ENCODE measurements around the gene GOLGA8O.
"Not testable (repeated sequence)": the region's sequence is repeated elsewhere in the genome, so short reads cannot be mapped to it uniquely, and the experiment has no call there.

Gene GOLGA8O
- 0 to 0.44 (median 0.39) reads per million in 3 donors for total RNA-seq

GRCh38 chr15:32455534-32455933, at the start of gene GOLGA8O:
Gene GOLGA8O (minus strand): TSS chr15:32455634. CDS start chr15:32455536, 98 bp downstream.
- H3K27me3 ChIP-seq (replicated peaks; ENCODE audit: control insufficient read depth, insufficient read depth, low read length, poor library complexity, severe bottlenecking); H3K4me1 ChIP-seq (ENCODE audit: control insufficient read depth, insufficient read depth, low read length, poor library complexity, severe bottlenecking); DNase-seq; H3K27ac ChIP-seq (ENCODE audit: insufficient read depth, low read length, poor library complexity, severe bottlenecking); H3K36me3 ChIP-seq (ENCODE audit: control insufficient read depth, insufficient read depth, low read length); H3K4me3 ChIP-seq (ENCODE audit: insufficient read depth, low read depth, low read length, poor library complexity, severe bottlenecking); H3K9me3 ChIP-seq (ENCODE audit: control insufficient read depth, low read length): not testable (repeated sequence)

GRCh38 chr15:32504152-32504811, 48.8 kb upstream of the GOLGA8O start:
- H3K9me3 ChIP-seq (ENCODE audit: control insufficient read depth, low read length); H3K4me1 ChIP-seq (ENCODE audit: control insufficient read depth, insufficient read depth, low read length, poor library complexity, severe bottlenecking); DNase-seq; H3K27me3 ChIP-seq (replicated peaks; ENCODE audit: control insufficient read depth, insufficient read depth, low read length, poor library complexity, severe bottlenecking); H3K4me3 ChIP-seq (ENCODE audit: insufficient read depth, low read depth, low read length, poor library complexity, severe bottlenecking); H3K27ac ChIP-seq (ENCODE audit: insufficient read depth, low read length, poor library complexity, severe bottlenecking); H3K36me3 ChIP-seq (ENCODE audit: control insufficient read depth, insufficient read depth, low read length): not testable (repeated sequence)

- H3K9me3 ChIP-seq (ENCODE audit: control insufficient read depth, low read length); H3K27ac ChIP-seq (ENCODE audit: insufficient read depth, low read length, poor library complexity, severe bottlenecking); H3K4me1 ChIP-seq (ENCODE audit: control insufficient read depth, insufficient read depth, low read length, poor library complexity, severe bottlenecking); H3K36me3 ChIP-seq (ENCODE audit: control insufficient read depth, insufficient read depth, low read length); H3K27me3 ChIP-seq (replicated peaks; ENCODE audit: control insufficient read depth, insufficient read depth, low read length, poor library complexity, severe bottlenecking); DNase-seq; H3K4me3 ChIP-seq (ENCODE audit: insufficient read depth, low read depth, low read length, poor library complexity, severe bottlenecking): not testable (repeated sequence)
Measured at GRCh38 chr15:32502946-32503345, 47.5 kb upstream of the GOLGA8O start.

GRCh38 chr15:32492768-32493167, 37.3 kb upstream of the GOLGA8O start:
- H3K27me3 ChIP-seq (replicated peaks; ENCODE audit: control insufficient read depth, insufficient read depth, low read length, poor library complexity, severe bottlenecking); H3K36me3 ChIP-seq (ENCODE audit: control insufficient read depth, insufficient read depth, low read length); H3K4me1 ChIP-seq (ENCODE audit: control insufficient read depth, insufficient read depth, low read length, poor library complexity, severe bottlenecking); H3K4me3 ChIP-seq (ENCODE audit: insufficient read depth, low read depth, low read length, poor library complexity, severe bottlenecking); DNase-seq; H3K9me3 ChIP-seq (ENCODE audit: control insufficient read depth, low read length); H3K27ac ChIP-seq (ENCODE audit: insufficient read depth, low read length, poor library complexity, severe bottlenecking): not testable (repeated sequence)

GRCh38 chr15:32486474-32486873, 31.0 kb upstream of the GOLGA8O start:
- H3K36me3 ChIP-seq (ENCODE audit: control insufficient read depth, insufficient read depth, low read length); H3K9me3 ChIP-seq (ENCODE audit: control insufficient read depth, low read length); H3K4me3 ChIP-seq (ENCODE audit: insufficient read depth, low read depth, low read length, poor library complexity, severe bottlenecking); H3K27ac ChIP-seq (ENCODE audit: insufficient read depth, low read length, poor library complexity, severe bottlenecking); H3K27me3 ChIP-seq (replicated peaks; ENCODE audit: control insufficient read depth, insufficient read depth, low read length, poor library complexity, severe bottlenecking); DNase-seq; H3K4me1 ChIP-seq (ENCODE audit: control insufficient read depth, insufficient read depth, low read length, poor library complexity, severe bottlenecking): not testable (repeated sequence)

GRCh38 chr15:32483377-32483776, 27.9 kb upstream of the GOLGA8O start:
- H3K4me1 ChIP-seq (ENCODE audit: control insufficient read depth, insufficient read depth, low read length, poor library complexity, severe bottlenecking); H3K27ac ChIP-seq (ENCODE audit: insufficient read depth, low read length, poor library complexity, severe bottlenecking); H3K9me3 ChIP-seq (ENCODE audit: control insufficient read depth, low read length); DNase-seq; H3K27me3 ChIP-seq (replicated peaks; ENCODE audit: control insufficient read depth, insufficient read depth, low read length, poor library complexity, severe bottlenecking); H3K36me3 ChIP-seq (ENCODE audit: control insufficient read depth, insufficient read depth, low read length); H3K4me3 ChIP-seq (ENCODE audit: insufficient read depth, low read depth, low read length, poor library complexity, severe bottlenecking): not testable (repeated sequence)

GRCh38 chr15:32481683-32482082, 26.2 kb upstream of the GOLGA8O start:
- H3K4me3 ChIP-seq (ENCODE audit: insufficient read depth, low read depth, low read length, poor library complexity, severe bottlenecking); H3K27ac ChIP-seq (ENCODE audit: insufficient read depth, low read length, poor library complexity, severe bottlenecking); H3K9me3 ChIP-seq (ENCODE audit: control insufficient read depth, low read length); H3K4me1 ChIP-seq (ENCODE audit: control insufficient read depth, insufficient read depth, low read length, poor library complexity, severe bottlenecking); H3K36me3 ChIP-seq (ENCODE audit: control insufficient read depth, insufficient read depth, low read length); DNase-seq; H3K27me3 ChIP-seq (replicated peaks; ENCODE audit: control insufficient read depth, insufficient read depth, low read length, poor library complexity, severe bottlenecking): not testable (repeated sequence)

GRCh38 chr15:32468076-32468475, 12.6 kb upstream of the GOLGA8O start:
- H3K4me3 ChIP-seq (ENCODE audit: insufficient read depth, low read depth, low read length, poor library complexity, severe bottlenecking); DNase-seq; H3K27ac ChIP-seq (ENCODE audit: insufficient read depth, low read length, poor library complexity, severe bottlenecking); H3K4me1 ChIP-seq (ENCODE audit: control insufficient read depth, insufficient read depth, low read length, poor library complexity, severe bottlenecking); H3K27me3 ChIP-seq (replicated peaks; ENCODE audit: control insufficient read depth, insufficient read depth, low read length, poor library complexity, severe bottlenecking); H3K9me3 ChIP-seq (ENCODE audit: control insufficient read depth, low read length); H3K36me3 ChIP-seq (ENCODE audit: control insufficient read depth, insufficient read depth, low read length): not testable (repeated sequence)

GRCh38 chr15:32440445-32440977, 14.9 kb downstream of the GOLGA8O start:
- not testable (repeated sequence) for H3K27me3 ChIP-seq (replicated peaks; ENCODE audit: control insufficient read depth, insufficient read depth, low read length, poor library complexity, severe bottlenecking); H3K4me1 ChIP-seq (ENCODE audit: control insufficient read depth, insufficient read depth, low read length, poor library complexity, severe bottlenecking); H3K27ac ChIP-seq (ENCODE audit: insufficient read depth, low read length, poor library complexity, severe bottlenecking); H3K36me3 ChIP-seq (ENCODE audit: control insufficient read depth, insufficient read depth, low read length); H3K9me3 ChIP-seq (ENCODE audit: control insufficient read depth, low read length); H3K4me3 ChIP-seq (ENCODE audit: insufficient read depth, low read depth, low read length, poor library complexity, severe bottlenecking); DNase-seq

GRCh38 chr15:32434102-32434963, 21.1 kb downstream of the GOLGA8O start:
- not testable (repeated sequence) for H3K27me3 ChIP-seq (replicated peaks; ENCODE audit: control insufficient read depth, insufficient read depth, low read length, poor library complexity, severe bottlenecking); DNase-seq; H3K36me3 ChIP-seq (ENCODE audit: control insufficient read depth, insufficient read depth, low read length)

More at GRCh38 chr15:32434102-32434963, 21.1 kb downstream of the GOLGA8O start:
- not testable (repeated sequence) for H3K27ac ChIP-seq (ENCODE audit: insufficient read depth, low read length, poor library complexity, severe bottlenecking); H3K9me3 ChIP-seq (ENCODE audit: control insufficient read depth, low read length); H3K4me1 ChIP-seq (ENCODE audit: control insufficient read depth, insufficient read depth, low read length, poor library complexity, severe bottlenecking); H3K4me3 ChIP-seq (ENCODE audit: insufficient read depth, low read depth, low read length, poor library complexity, severe bottlenecking)
